H9 (cell line): ENCODE measurements around the gene DNAH11. TPM values are rescaled to one million over a fixed set of nuclear protein-coding genes. Genes with fewer than 3 reads are reported as not detected.

Experiments
- DNase-seq: peaks from one replicate; pipeline ENCODE4 v3.0.0-alpha.2; 2017
- H2AFZ ChIP-seq: one replicate; pipeline ENCODE4 v1.6.1; 2013; ENCODE audit warnings: mild to moderate bottlenecking, low read length, control low read depth, moderate library complexity
- H2AK5ac ChIP-seq: 2 replicates; pipeline ENCODE4 v1.6.1; 2013; ENCODE audit warnings: low read length, control low read depth, mixed read lengths; ENCODE audit not compliant: insufficient read length
- H2BK120ac ChIP-seq: one replicate; pipeline ENCODE4 v1.6.1; 2013; ENCODE audit warnings: low read depth, mild to moderate bottlenecking, low read length, control low read depth, inconsistent platforms; ENCODE audit not compliant: poor library complexity, severe bottlenecking
- H2BK12ac ChIP-seq: 2 replicates; pipeline ENCODE4 v1.6.1; 2013; ENCODE audit warnings: low read length, control low read depth, mixed read lengths, low read depth; ENCODE audit not compliant: insufficient read length
- H2BK15ac ChIP-seq: 2 replicates; pipeline ENCODE4 v1.6.1; 2013; ENCODE audit warnings: low read depth, low read length, control low read depth
- H2BK20ac ChIP-seq: one replicate; pipeline ENCODE4 v1.6.1; 2013; ENCODE audit warnings: low read depth, mild to moderate bottlenecking, low read length, control low read depth, inconsistent platforms; ENCODE audit not compliant: poor library complexity, severe bottlenecking
- H2BK5ac ChIP-seq: 2 replicates; pipeline ENCODE4 v1.6.1; 2013; ENCODE audit warnings: low read length, control low read depth, mixed read lengths; ENCODE audit not compliant: insufficient read length
- H3K14ac ChIP-seq: 2 replicates; pipeline ENCODE4 v1.6.1; 2013; ENCODE audit warnings: low read length, control low read depth; ENCODE audit not compliant: insufficient read depth
- H3K18ac ChIP-seq: 2 replicates; pipeline ENCODE4 v1.6.1; 2013; ENCODE audit warnings: low read depth, mild to moderate bottlenecking, mixed read lengths, low read length, control low read depth; ENCODE audit not compliant: insufficient read length
- H3K23ac ChIP-seq: 2 replicates; pipeline ENCODE4 v1.6.1; 2013; ENCODE audit warnings: low read length, control low read depth, mixed read lengths, low read depth; ENCODE audit not compliant: insufficient read length
- H3K23me2 ChIP-seq: 2 replicates; pipeline ENCODE4 v1.6.1; 2013; ENCODE audit warnings: low read depth, mild to moderate bottlenecking, mixed read lengths, low read length, control low read depth; ENCODE audit not compliant: insufficient read length, poor library complexity, severe bottlenecking
- H3K27ac ChIP-seq: 2 replicates; pipeline ENCODE4 v1.5.1; 2013; ENCODE audit warnings: low read length, control low read depth, mixed read lengths, low read depth; ENCODE audit not compliant: insufficient read length
- H3K27me3 ChIP-seq: 2 replicates; pipeline ENCODE4 v1.6.1; 2013; ENCODE audit warnings: low read length, control low read depth, inconsistent platforms; ENCODE audit not compliant: insufficient read depth
- H3K4ac ChIP-seq: 2 replicates; pipeline ENCODE4 v1.6.1; 2013; ENCODE audit warnings: low read depth, mild to moderate bottlenecking, control low read depth, inconsistent platforms, low read length, moderate library complexity
- H3K4me1 ChIP-seq: 2 replicates; pipeline ENCODE4 v1.6.1; 2013; ENCODE audit warnings: low read length, control low read depth, inconsistent platforms; ENCODE audit not compliant: insufficient read depth
- H3K4me2 ChIP-seq: 2 replicates; pipeline ENCODE4 v1.6.1; 2013; ENCODE audit warnings: low read length, control low read depth, mixed read lengths; ENCODE audit not compliant: insufficient read length, insufficient read depth
- H3K56ac ChIP-seq: 2 replicates; pipeline ENCODE4 v1.6.1; 2013; ENCODE audit warnings: low read depth, mild to moderate bottlenecking, mixed read lengths, low read length, control low read depth; ENCODE audit not compliant: insufficient read length
- H3K79me1 ChIP-seq: 2 replicates; pipeline ENCODE4 v1.6.1; 2013; ENCODE audit warnings: low read depth, mild to moderate bottlenecking, moderate library complexity, low read length, control low read depth, inconsistent platforms; ENCODE audit not compliant: insufficient read depth, poor library complexity, severe bottlenecking
- H3K79me2 ChIP-seq: 2 replicates; pipeline ENCODE4 v1.6.1; 2013; ENCODE audit warnings: low read length, control low read depth, inconsistent platforms; ENCODE audit not compliant: insufficient read depth
- H3K9ac ChIP-seq: 2 replicates; pipeline ENCODE4 v1.6.1; 2013; ENCODE audit warnings: low read length, control low read depth, mixed read lengths; ENCODE audit not compliant: insufficient read length; ENCODE audit errors: extremely low read depth
- H3K9me3 ChIP-seq: one replicate; pipeline ENCODE4 v1.6.1; 2013; ENCODE audit warnings: low read depth, low read length, inconsistent platforms; ENCODE audit not compliant: control insufficient read depth
- H3T11ph ChIP-seq: one replicate; pipeline ENCODE4 v1.6.1; 2013; ENCODE audit warnings: mild to moderate bottlenecking, low read length, control low read depth, inconsistent platforms
- H4K20me1 ChIP-seq: one replicate; pipeline ENCODE4 v1.6.1; 2013; ENCODE audit not compliant: control insufficient read depth, insufficient read length, insufficient read depth
- H4K5ac ChIP-seq: 2 replicates; pipeline ENCODE4 v1.6.1; 2013; ENCODE audit warnings: low read depth, mild to moderate bottlenecking, mixed read lengths, low read length, control low read depth; ENCODE audit not compliant: insufficient read length
- H4K8ac ChIP-seq: replicated peaks from 2 replicates; pipeline ENCODE4 v1.6.1; 2013; ENCODE audit warnings: low read length, control low read depth, mixed read lengths, low read depth; ENCODE audit not compliant: insufficient read length
- H4K91ac ChIP-seq: 2 replicates; pipeline ENCODE4 v1.6.1; 2013; ENCODE audit warnings: low read depth, mild to moderate bottlenecking, moderate library complexity, mixed read lengths, low read length, control low read depth; ENCODE audit not compliant: insufficient read length
- H3K27ac Mint-ChIP-seq, 3 experiments: 2 replicates in 2 of 3; 3 replicates in 1 of 3; pipeline ENCODE4 v1.8.0; 2020 to 2021; ENCODE audit warnings: mixed read lengths in 3 of 3, mild to moderate bottlenecking in 1 of 3, moderate library complexity in 1 of 3
- H3K27me3 Mint-ChIP-seq: 2 replicates; pipeline ENCODE4 v1.8.0; 2021; ENCODE audit warnings: low read depth, mild to moderate bottlenecking, moderate library complexity, mixed read lengths
- H3K36me3 Mint-ChIP-seq, 3 experiments: 2 replicates in 2 of 3; 3 replicates in 1 of 3; pipeline ENCODE4 v1.8.0; 2020 to 2021; ENCODE audit warnings: low read depth in 3 of 3, mixed read lengths in 3 of 3; ENCODE audit not compliant: insufficient read depth in 1 of 3
- H3K4me1 Mint-ChIP-seq, 2 experiments: 2 replicates each; pipeline ENCODE4 v1.8.0; 2020; ENCODE audit warnings: mixed read lengths in 2 of 2
- H3K4me3 Mint-ChIP-seq, 2 experiments: 2 replicates in 1 of 2; 3 replicates in 1 of 2; pipeline ENCODE4 v1.8.0; 2020 to 2021; ENCODE audit warnings: mild to moderate bottlenecking in 2 of 2, mixed read lengths in 2 of 2, moderate library complexity in 1 of 2
- H3K9me3 Mint-ChIP-seq, 2 experiments: 2 replicates in 1 of 2; 3 replicates in 1 of 2; pipeline ENCODE4 v1.8.0; 2020; ENCODE audit warnings: mild to moderate bottlenecking in 2 of 2, mixed read lengths in 2 of 2, moderate library complexity in 1 of 2
- WGBS: extraction: QIAGEN DNeasy Blood & Tissue Kit; methylation state at CpG from one replicate; pipeline ENCODE4 v1.1.7; 2013; ENCODE audit warnings: missing lambda C conversion rate, low lambda C conversion rate, mixed read lengths; ENCODE audit not compliant: insufficient read length; ENCODE audit errors: extremely low coverage; 5-methylcytosine and 5-hydroxymethylcytosine counted together
- total RNA-seq: library from RNA; stranded (reverse); gene quantifications from 2 replicates; pipeline ENCODE4 v1.2.1, GENCODE V29; 2021
- TF ChIP-seq, protein P1 (sequence below): fragments of 200-600 bp; sonication (generic); conservative IDR thresholded peaks from 3 replicates; pipeline ENCODE4 v1.8.0; 2021; ENCODE audit warnings: antibody characterized with exemption, mild to moderate bottlenecking

The DNAH11 gene
- total RNA-seq, 1 experiment from 2014 or later, result 2.5 TPM

DNA sequence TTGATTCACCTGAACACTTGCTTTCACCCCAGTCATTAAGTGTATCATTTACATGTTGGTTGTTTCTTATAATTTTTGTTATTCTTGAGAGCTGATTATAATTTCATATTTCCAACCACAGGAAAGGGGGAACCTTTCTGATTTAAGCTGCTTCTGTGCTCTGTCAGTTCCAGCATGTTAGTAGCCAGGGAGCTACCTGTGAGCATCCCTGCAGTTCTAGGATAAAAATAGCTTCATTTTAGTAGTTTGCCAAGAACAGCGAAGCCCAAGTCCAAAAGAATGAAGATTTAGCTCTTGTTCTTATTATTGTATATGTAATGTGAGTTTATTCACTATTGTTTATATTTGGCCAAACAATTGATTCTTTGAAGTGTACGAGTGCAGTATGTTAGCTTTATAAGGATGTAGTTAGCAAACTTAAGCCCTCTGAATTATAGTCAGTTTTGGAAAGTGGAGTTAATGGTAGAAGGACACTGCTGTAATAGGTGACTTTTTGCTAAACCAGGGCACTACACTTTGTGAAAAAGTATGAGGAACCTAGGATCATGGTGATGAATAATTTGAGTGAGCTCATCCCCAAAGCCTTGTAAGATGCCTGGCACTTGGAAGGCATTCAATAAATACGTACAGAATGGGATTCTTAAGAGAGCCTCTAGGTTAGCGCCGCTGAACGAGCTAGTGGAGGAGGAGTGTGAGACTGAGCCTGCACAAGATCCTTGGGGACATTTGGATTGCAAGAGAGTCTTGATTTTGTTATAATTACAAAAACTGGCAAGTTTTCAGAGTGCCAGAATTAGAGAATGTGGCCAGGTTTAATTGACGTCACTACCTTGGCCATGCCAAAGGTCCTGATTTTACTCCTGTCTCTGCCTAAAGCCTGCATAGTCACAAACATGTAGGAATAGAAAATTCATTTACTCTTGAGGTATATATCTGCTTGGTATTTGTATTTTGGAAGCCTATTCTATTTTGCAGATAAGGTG is 29.8 kb downstream of the DNAH11 start:
- Histone ChIP-seq H3K14ac (no peak overlapping the region), H3K4ac (no peak overlapping the region), H3K4me2 (no peak overlapping the region), H3K79me1 (no peaks in the 10 kb centered on the region), H3T11ph (no peak overlapping the region), H3K9ac (no peak overlapping the region), H4K20me1 (no peaks in the 10 kb centered on the region), H2BK12ac (no peak overlapping the region), H4K5ac (no peak overlapping the region), H2BK15ac (no peak overlapping the region), H2BK5ac (no peak overlapping the region), H3K9me3 (no peaks in the 10 kb centered on the region), H4K8ac (no peak overlapping the region), H2BK120ac (no peak overlapping the region), H3K56ac (no peak overlapping the region), H2AK5ac (no peak overlapping the region), H3K23me2 (no peaks in the 10 kb centered on the region), H3K27me3 (no peaks in the 10 kb centered on the region), H2BK20ac (no peak overlapping the region), H3K27ac (no peak overlapping the region), H3K79me2 (no peaks in the 10 kb centered on the region), H4K91ac (no peak overlapping the region), H3K23ac (no peak overlapping the region), H3K18ac (no peak overlapping the region), H3K4me1 (no peaks in the 10 kb centered on the region), H2AFZ (no peak overlapping the region)
- no peaks in the 10 kb centered on the region; a peak in 1 of 5 replicates for H3K9me3 Mint-ChIP-seq
- no peaks in the 10 kb centered on the region; a peak in 1 of 7 replicates for H3K36me3 Mint-ChIP-seq
- peaks cover 3 to 6% of the 10 kb centered on the region in 2 experiments for H3K4me1 Mint-ChIP-seq
- TF ChIP-seq, protein P1, sequence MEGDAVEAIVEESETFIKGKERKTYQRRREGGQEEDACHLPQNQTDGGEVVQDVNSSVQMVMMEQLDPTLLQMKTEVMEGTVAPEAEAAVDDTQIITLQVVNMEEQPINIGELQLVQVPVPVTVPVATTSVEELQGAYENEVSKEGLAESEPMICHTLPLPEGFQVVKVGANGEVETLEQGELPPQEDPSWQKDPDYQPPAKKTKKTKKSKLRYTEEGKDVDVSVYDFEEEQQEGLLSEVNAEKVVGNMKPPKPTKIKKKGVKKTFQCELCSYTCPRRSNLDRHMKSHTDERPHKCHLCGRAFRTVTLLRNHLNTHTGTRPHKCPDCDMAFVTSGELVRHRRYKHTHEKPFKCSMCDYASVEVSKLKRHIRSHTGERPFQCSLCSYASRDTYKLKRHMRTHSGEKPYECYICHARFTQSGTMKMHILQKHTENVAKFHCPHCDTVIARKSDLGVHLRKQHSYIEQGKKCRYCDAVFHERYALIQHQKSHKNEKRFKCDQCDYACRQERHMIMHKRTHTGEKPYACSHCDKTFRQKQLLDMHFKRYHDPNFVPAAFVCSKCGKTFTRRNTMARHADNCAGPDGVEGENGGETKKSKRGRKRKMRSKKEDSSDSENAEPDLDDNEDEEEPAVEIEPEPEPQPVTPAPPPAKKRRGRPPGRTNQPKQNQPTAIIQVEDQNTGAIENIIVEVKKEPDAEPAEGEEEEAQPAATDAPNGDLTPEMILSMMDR, result no peak
- H3K27me3 Mint-ChIP-seq, result no peaks in the 10 kb centered on the region
- WGBS, result no CpG with 5 or more reads among the region's 7 CpGs
- H3K4me3 Mint-ChIP-seq, result no peak overlapping the region
- no peak overlapping the region for H3K27ac Mint-ChIP-seq
- no peak for DNase-seq
